Activated T-cell treated with anti-CD3 and anti-CD28 coated beads, Interleukin-2, amount 50 U/mL, for 24 hours (primary cell): ENCODE results near the gene LRRC18.

Experiments used
- DNase-seq: peaks from one replicate; pipeline ENCODE4 v3.0.0-alpha.2; 2020
- H3K27ac Mint-ChIP-seq: 2 replicates; pipeline ENCODE4 v1.8.0; 2020; ENCODE audit warnings: mild to moderate bottlenecking, mixed read lengths
- H3K27me3 Mint-ChIP-seq: 2 replicates; pipeline ENCODE4 v1.8.0; 2020; ENCODE audit warnings: mixed read lengths
- H3K36me3 Mint-ChIP-seq: 2 replicates; pipeline ENCODE4 v1.8.0; 2020; ENCODE audit warnings: low read depth, mixed read lengths
- H3K4me1 Mint-ChIP-seq: 2 replicates; pipeline ENCODE4 v1.8.0; 2020; ENCODE audit warnings: low read depth, mixed read lengths
- H3K4me3 Mint-ChIP-seq: 2 replicates; pipeline ENCODE4 v1.8.0; 2020; ENCODE audit warnings: mild to moderate bottlenecking, moderate library complexity, mixed read lengths
- H3K9me3 Mint-ChIP-seq: 2 replicates; pipeline ENCODE4 v1.8.0; 2020; ENCODE audit warnings: mixed read lengths

The LRRC18 gene

DNA sequence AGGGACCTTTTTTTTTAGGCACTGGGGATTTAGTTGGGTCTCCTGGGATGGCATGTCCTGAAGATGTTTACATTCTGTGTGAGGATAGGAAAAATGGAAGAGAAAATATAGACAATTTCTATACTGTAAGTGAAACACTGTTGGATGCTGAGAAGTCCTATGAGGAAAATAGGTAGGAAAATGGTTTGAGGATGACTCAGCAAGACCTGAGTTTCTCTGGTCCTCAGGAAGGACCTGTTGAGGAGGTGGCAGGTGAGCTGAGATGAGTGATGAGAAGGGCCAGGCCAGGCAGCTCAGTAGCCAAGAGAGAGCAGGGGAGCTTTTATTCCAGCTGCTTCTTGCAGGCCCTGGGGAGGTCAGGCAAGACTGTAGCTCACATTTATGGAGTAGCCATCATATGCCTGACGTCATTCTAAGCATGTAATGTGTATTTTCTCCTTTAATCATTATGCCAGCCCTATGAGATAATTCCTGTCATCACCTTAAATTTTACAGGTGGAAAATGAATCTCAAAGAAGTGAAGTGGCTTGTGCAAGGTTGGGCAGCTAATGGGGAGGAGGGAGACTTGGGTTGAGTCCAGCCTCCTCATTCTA, 19.1 kb upstream of the LRRC18 start:
- Mint-ChIP-seq H3K4me3 (no peak overlapping the region), H3K27ac (no peak overlapping the region), H3K9me3 (no peaks in the 10 kb centered on the region), H3K36me3 (no peaks in the 10 kb centered on the region), H3K27me3 (peaks cover 4% of the 10 kb centered on the region), H3K4me1 (no peaks in the 10 kb centered on the region)
- DNase-seq: no peak

DNA sequence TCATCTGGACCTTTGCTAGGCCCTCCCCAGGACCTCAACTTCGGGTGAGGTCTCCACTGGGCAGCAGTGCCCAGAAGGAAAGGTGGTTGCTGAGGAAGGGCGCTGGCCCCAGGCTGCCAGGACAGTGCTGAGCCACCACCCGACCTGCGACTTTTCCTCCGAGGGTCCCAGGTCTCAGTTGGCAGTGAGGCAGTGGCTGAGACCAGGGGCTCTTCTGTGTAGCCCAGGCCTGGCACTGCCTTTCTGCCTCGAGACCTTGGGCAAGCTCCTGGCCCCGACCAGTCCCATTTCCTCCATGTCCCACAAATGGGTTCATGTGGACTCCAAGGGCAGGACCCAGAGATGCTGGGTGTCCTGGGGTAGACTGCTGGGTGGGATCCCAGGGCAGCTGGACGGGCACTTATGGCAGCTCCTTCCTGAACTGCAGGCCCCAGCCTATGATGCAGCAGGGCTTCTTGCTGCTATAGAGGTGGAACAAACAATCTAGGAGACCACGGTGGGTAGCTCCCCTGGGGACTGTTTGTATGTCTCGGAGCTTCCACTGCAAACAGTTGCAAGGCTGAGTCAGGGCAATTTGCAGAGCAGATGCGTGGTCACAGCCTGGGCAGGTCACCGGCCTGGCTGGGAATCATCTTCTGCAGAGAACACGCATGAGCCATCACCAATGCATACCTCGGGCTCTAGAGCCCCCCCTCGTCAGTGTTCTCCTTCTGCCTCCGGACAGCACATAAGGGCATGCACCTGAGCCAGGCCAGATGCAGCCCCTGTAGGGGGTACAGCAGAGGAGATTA, 17.9 kb upstream of the LRRC18 start:
- Mint-ChIP-seq H3K27ac (no peak overlapping the region), H3K9me3 (no peaks in the 10 kb centered on the region), H3K27me3 (peaks cover 4% of the 10 kb centered on the region), H3K4me1 (no peaks in the 10 kb centered on the region), H3K4me3 (no peak overlapping the region), H3K36me3 (no peaks in the 10 kb centered on the region)
- DNase-seq: no peak

DNA sequence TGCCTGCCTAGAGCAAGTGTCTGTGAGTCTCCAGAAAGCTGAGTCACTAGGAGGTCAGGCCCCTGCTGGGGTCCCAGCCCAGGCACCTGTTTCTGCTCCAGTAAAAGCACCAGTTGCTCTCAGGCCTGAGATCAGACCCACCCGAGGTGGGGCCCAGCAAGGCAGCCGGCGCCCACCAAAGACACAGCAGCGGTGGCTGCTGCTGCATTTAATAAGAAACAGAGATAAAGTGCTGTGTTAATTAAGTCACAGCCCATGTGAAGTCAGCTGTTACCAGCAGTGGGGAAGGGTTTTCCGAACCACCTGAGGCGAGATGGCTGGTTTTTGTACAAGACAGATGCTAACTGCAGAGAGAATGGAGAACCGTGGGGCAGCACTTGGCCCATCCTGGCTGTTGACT, 12.1 kb upstream of the LRRC18 start:
- H3K36me3 Mint-ChIP-seq: no peaks in the 10 kb centered on the region

DNA sequence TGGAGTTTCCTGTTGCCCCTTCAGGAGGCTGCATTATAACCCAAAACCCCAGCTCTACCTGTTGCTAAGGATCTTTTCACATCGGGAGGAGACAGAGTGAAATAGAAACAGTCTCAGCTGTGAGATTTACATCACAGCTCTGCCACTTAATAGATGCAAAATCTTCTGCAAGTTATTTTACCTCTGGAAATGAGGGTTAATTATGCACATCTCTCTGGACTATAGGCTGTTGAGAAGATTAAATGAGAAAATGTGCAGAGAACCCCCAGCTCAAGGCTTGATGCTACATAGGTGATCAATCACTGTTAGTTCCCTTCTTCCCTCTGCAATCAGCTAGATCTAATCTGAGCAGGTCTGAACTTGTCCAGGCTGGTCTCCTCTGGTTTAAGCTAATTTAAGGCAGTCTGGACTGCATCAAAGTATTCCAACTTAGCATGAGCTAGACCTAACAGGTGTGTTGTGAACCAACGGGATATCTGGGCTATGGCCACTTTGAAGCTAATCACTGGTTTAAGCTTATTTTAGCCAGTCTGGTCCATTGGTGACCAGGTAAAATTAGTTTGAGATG, 8.9 kb upstream of the LRRC18 start:
- no peaks in the 10 kb centered on the region for H3K27me3 Mint-ChIP-seq
- no peak overlapping the region for H3K4me3 Mint-ChIP-seq
- no peak overlapping the region for H3K27ac Mint-ChIP-seq
- no peak for DNase-seq
- H3K36me3 Mint-ChIP-seq: no peaks in the 10 kb centered on the region
- H3K4me1 Mint-ChIP-seq: no peaks in the 10 kb centered on the region
- no peaks in the 10 kb centered on the region for H3K9me3 Mint-ChIP-seq

More for the DNA sequence above, 12.1 kb upstream of the LRRC18 start:
- H3K27me3 Mint-ChIP-seq: peaks cover 1% of the 10 kb centered on the region
- no peaks in the 10 kb centered on the region for H3K9me3 Mint-ChIP-seq
- no peaks in the 10 kb centered on the region for H3K4me1 Mint-ChIP-seq
- DNase-seq: no peak
- no peak overlapping the region for H3K4me3 Mint-ChIP-seq
- no peak overlapping the region for H3K27ac Mint-ChIP-seq

DNA sequence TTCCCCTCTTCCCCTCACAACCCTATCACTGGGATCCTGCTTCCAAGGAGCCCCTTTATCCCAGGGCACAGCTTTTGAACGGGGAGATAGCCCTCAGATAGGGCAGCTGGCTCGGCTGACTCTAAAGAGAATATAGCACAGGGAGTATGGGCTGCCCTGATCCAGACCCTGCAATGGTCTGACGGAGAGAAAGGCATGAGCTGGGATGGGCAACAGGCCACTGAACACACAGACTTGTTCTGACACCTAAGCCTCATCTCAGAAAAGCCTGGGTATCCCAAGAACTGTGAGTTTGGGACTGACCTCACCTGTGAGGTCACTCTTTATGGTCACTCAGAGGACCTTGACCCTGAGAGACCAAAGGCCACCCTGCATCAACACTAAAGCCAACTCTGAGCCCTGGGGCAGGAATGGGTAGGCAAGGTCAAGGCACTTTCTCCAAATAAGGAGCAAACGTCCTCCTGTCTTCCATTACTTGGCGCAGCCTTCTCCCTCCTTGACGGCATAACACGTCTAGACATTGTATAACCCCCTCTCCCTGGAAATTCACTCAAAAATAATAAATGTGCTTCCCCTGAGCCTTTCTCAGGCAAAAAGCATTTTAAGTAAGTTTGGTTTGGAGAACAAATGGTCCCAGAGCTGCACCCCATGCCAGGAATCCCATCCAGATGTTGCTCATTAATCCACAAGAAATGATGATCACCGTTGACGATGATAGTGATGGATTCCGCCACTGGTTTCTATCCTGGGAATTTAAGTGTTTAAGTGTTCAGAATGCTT, 8.2 kb upstream of the LRRC18 start:
- DNase-seq: no peak
- Mint-ChIP-seq H3K4me1 (no peaks in the 10 kb centered on the region), H3K4me3 (no peak overlapping the region), H3K9me3 (no peaks in the 10 kb centered on the region), H3K27ac (no peak overlapping the region), H3K27me3 (no peaks in the 10 kb centered on the region), H3K36me3 (no peaks in the 10 kb centered on the region)

DNA sequence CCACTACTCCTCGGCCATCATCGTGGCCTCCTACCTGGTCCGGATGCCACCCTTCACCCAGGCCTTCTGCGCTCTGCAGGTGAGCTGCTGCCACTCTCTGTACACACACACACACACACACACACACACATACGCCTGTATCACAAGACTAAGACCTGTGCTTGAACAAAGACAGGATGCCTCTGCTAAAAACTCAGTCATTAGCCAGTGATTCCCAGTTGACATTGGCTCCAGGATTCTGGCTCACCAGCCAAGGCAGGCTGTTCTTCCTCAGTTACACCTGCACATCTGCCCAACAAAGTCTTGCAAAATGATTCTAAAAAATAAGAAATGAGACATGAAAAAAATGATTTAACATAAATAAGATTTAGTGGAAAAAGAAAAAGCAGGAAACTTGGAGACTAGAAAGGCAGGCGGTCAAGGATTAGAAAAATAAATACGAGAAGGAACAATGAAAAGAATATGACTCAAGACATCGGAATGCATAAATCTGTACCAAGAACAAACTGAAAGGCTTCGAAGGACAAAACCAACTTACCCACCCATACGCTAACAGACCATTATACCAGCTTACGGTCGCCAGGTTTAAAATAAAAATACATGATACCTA, 7.4 kb upstream of the LRRC18 start:
- Mint-ChIP-seq H3K9me3 (no peaks in the 10 kb centered on the region), H3K4me1 (no peaks in the 10 kb centered on the region), H3K4me3 (no peak overlapping the region), H3K27me3 (no peaks in the 10 kb centered on the region), H3K36me3 (no peaks in the 10 kb centered on the region), H3K27ac (no peak overlapping the region)
- no peak for DNase-seq

DNA sequence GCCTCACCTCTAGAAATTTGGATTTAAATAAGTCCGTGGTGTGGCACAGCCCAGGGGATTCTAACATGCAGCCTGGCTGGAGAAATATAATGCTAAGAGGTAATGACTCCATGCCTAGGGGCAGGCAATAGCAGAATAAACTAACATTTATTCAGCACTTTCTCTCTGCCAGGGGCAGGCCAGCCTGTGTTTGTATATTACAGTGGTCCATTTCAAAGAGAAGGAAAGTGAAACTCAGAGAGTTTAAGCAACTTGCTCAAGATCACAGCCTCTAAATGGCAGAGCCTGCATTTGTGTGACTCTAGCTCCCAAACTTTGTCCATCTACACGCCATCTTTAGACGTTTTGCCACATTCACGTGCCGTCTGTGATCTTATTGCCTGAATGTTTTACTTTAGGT, 6.7 kb upstream of the LRRC18 start:
- H3K9me3 Mint-ChIP-seq: no peaks in the 10 kb centered on the region
- DNase-seq: no peak
- no peak overlapping the region for H3K27ac Mint-ChIP-seq
- H3K4me3 Mint-ChIP-seq: no peak overlapping the region
- no peaks in the 10 kb centered on the region for H3K27me3 Mint-ChIP-seq
- H3K36me3 Mint-ChIP-seq: no peaks in the 10 kb centered on the region
- H3K4me1 Mint-ChIP-seq: no peaks in the 10 kb centered on the region

DNA sequence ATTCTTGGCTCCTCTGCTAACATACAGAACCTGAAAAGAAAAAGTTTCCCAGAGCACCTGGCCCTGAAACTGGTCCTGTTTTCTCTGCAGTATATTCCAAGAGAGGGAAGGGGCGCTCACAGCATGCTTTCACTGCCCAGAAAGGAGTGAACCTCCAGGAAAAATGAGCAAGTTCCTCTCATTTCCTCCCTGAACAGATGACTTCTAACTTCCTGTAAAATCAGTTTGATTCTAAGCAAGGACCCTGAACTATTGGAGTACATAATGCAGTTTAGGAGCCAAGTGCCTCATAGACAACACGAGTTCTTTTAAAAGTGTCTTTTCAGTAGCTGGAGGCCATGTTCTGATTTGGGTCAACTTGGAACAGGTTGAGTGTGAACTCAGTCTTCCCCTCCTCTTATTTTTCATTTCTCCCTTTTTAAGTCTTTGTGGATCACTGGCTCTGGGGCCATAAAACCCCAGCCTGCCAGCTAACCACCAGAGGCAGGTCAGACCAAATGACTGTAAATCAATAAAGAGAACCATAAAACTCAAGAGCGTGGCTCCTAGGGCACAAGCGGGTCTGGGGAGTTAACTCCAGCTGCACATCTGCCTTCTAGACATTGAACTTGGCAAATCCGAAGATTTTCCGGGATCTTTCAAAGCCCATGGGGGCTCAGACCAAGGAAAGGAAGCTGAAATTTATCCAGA, 5.9 kb upstream of the LRRC18 start:
- H3K9me3 Mint-ChIP-seq: no peaks in the 10 kb centered on the region
- H3K36me3 Mint-ChIP-seq: no peaks in the 10 kb centered on the region
- no peaks in the 10 kb centered on the region for H3K27me3 Mint-ChIP-seq

DNA sequence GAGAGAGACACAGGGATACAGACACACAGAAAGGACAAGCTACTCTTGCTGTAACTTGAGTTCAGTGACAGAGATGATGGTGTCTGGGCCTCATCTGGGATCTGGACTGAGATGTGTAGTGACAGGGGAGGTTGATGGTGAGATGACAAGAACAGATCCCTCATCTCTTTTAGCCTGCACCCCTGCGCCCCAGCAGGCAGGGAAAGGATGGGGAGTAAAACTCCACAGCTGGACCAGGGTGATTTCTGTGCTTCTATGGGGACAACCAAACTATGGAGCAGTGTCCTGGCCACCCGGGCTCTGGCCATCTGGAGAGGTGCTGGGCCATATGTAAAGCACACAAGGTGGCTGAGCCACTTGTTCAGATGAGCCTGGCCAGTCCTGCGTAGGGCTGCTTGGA, 4.5 kb upstream of the LRRC18 start:
- no peaks in the 10 kb centered on the region for H3K36me3 Mint-ChIP-seq
- no peaks in the 10 kb centered on the region for H3K27me3 Mint-ChIP-seq
- no peak overlapping the region for H3K4me3 Mint-ChIP-seq
- H3K27ac Mint-ChIP-seq: no peak overlapping the region
- no peaks in the 10 kb centered on the region for H3K4me1 Mint-ChIP-seq
- H3K9me3 Mint-ChIP-seq: no peaks in the 10 kb centered on the region
- DNase-seq: no peak

More for the DNA sequence above, 5.9 kb upstream of the LRRC18 start:
- no peak overlapping the region for H3K27ac Mint-ChIP-seq
- H3K4me3 Mint-ChIP-seq: no peak overlapping the region
- no peaks in the 10 kb centered on the region for H3K4me1 Mint-ChIP-seq
- DNase-seq: no peak

DNA sequence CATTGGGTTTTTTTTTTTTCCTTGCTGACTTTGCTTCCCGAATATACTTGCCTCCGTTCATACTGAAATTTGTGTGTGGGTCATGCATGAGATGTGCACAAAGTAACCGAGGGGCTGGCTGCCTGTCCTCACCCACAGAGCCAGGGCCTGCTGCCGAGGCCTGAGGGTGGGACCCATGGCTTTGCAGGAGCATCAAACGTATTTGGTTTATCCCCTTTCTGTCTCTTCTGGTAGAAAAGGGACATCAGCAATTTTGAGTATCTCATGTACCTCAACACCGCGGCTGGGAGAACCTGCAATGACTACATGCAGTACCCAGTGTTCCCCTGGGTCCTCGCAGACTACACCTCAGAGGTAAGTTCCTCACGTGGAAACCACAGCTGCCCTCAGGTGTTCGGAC, 3.5 kb upstream of the LRRC18 start:
- Mint-ChIP-seq H3K27ac (no peak overlapping the region), H3K9me3 (no peaks in the 10 kb centered on the region), H3K36me3 (no peaks in the 10 kb centered on the region), H3K4me1 (no peaks in the 10 kb centered on the region), H3K27me3 (no peaks in the 10 kb centered on the region), H3K4me3 (no peak overlapping the region)
- no peak for DNase-seq

DNA sequence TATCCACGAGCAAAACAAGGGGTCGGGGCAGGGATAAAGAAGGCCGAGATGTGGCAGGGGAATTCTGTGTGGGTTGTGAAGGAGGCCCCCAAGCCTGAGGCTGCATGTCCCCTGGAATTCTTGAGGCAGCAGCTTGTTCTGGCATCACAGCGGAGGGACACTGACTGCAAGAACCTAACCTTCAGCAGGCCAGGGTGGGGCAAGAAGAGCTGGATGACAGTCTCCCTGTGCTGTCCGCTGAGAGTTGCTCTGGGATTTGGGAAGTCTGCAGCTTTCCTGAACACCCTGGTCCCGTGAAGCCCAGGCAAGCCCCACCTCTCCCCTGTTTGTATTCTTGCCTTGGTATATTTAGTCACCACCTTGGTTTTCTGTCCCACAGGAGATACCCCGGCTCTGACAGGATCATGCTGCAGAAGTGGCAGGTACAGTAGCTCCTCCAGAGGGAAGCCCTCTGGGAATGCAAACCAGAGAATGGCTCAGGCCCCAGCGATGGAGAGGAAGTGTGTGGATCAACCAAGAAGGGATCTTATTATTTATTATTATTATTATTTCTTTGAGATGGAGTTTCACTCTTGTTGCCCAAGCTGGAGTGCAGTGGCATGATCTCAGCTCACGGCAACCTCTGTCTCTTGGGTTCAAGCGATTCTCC, 1.9 kb upstream of the LRRC18 start:
- no peak for DNase-seq
- H3K27ac Mint-ChIP-seq: no peak overlapping the region
- no peaks in the 10 kb centered on the region for H3K27me3 Mint-ChIP-seq
- no peaks in the 10 kb centered on the region for H3K4me1 Mint-ChIP-seq
- no peak overlapping the region for H3K4me3 Mint-ChIP-seq
- no peaks in the 10 kb centered on the region for H3K9me3 Mint-ChIP-seq
- no peaks in the 10 kb centered on the region for H3K36me3 Mint-ChIP-seq

DNA sequence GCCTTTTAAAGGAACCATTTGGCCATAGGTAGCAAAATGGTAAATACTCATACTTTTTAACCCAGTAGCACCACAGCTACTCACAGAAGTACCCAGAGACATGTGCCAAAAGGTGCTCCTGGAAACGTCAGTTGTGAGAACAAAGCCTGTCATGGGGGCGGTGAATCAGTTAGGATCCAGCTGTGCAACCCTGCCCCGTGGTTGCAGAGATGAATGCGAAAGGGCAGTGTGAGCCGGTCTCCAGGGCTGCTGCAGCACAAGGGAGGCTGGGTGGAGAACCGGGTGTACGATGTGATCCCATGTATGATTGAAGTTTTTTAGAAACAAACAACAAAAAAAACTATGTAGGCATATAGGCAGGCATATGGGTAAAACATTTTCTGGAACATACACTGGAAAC, 1.3 kb upstream of the LRRC18 start:
- Mint-ChIP-seq H3K4me1 (no peaks in the 10 kb centered on the region), H3K4me3 (no peak overlapping the region), H3K9me3 (no peaks in the 10 kb centered on the region), H3K27ac (no peak overlapping the region), H3K27me3 (no peaks in the 10 kb centered on the region), H3K36me3 (no peaks in the 10 kb centered on the region)
- DNase-seq: no peak

DNA sequence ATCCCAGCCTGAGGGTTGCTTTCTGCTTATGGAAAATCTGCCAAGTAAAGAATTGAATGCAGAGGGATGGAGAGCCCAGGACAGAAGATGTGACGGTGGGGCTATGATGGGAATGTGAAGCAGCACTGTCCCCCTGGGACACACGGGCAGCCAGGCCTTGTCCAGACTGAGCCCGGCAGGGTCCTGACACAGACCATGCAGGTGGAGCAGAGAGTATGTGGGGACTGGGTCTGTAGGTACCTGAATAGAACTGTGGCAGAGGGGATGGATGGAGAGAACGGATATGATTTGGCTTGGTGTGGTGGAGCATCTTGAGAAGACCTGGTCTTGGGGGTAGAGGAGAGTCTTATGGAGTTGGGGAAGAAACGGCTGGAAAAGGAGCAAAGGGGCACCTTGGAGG, 732 bp upstream of the LRRC18 start:
- no peak overlapping the region for H3K4me3 Mint-ChIP-seq
- no peaks in the 10 kb centered on the region for H3K27me3 Mint-ChIP-seq
- no peaks in the 10 kb centered on the region for H3K4me1 Mint-ChIP-seq
- no peaks in the 10 kb centered on the region for H3K36me3 Mint-ChIP-seq
- no peaks in the 10 kb centered on the region for H3K9me3 Mint-ChIP-seq
- H3K27ac Mint-ChIP-seq: no peak overlapping the region
- no peak for DNase-seq
